ENCODE data around the gene CHCHD4. TPM values are rescaled to one million over a fixed set of nuclear protein-coding genes. Genes with fewer than 3 reads are reported as not detected.

Gene CHCHD4
- total and polyA plus RNA-seq, 2 of the 13 experiments (the other 11 are each of a cell fraction or from before 2014, with no cell fraction given): 15.8 to 24.1 TPM

DNA sequence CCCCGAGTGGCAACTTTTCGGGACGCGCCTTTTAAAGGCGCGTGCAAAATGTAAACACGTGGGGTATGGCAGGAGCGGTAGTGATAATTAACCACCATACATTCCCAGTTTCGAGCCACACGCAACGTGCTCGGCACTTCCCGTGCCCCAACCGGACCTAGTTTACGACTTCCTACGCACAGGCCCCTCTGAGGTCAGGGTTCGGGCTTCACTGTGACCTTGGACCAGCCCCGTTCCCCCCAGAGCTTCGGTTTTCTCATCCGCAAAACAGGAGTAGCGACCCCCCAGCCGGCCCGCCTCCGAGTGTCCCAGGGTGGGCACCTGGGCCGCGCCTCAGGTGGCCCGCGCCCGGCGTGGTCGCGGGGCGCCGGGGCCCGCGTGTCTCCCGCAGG lies 451 bp downstream of the CHCHD4 start (continued):
- TF ChIP-seq ZFX (CRISPR knock-in tag; IDR thresholded peaks at IDR 0.05; ENCODE audit: low read depth): no peak
- peak; percentile 85; the same call in 1 of the 2 replicates for TF ChIP-seq ZNF230 (CRISPR knock-in tag; IDR thresholded peaks at IDR 0.05)
- no peak for TF ChIP-seq GATA4 (IDR thresholded peaks at IDR 0.05; ENCODE audit: borderline replicate concordance, low read depth)
- no peak for TF ChIP-seq ZNF550 (CRISPR knock-in tag; IDR thresholded peaks at IDR 0.05; ENCODE audit: borderline replicate concordance)
- TF ChIP-seq ZNF746 (CRISPR knock-in tag; IDR thresholded peaks at IDR 0.05): peak; percentile 46; the same call in 1 of the 2 replicates
- TF ChIP-seq, protein P1, sequence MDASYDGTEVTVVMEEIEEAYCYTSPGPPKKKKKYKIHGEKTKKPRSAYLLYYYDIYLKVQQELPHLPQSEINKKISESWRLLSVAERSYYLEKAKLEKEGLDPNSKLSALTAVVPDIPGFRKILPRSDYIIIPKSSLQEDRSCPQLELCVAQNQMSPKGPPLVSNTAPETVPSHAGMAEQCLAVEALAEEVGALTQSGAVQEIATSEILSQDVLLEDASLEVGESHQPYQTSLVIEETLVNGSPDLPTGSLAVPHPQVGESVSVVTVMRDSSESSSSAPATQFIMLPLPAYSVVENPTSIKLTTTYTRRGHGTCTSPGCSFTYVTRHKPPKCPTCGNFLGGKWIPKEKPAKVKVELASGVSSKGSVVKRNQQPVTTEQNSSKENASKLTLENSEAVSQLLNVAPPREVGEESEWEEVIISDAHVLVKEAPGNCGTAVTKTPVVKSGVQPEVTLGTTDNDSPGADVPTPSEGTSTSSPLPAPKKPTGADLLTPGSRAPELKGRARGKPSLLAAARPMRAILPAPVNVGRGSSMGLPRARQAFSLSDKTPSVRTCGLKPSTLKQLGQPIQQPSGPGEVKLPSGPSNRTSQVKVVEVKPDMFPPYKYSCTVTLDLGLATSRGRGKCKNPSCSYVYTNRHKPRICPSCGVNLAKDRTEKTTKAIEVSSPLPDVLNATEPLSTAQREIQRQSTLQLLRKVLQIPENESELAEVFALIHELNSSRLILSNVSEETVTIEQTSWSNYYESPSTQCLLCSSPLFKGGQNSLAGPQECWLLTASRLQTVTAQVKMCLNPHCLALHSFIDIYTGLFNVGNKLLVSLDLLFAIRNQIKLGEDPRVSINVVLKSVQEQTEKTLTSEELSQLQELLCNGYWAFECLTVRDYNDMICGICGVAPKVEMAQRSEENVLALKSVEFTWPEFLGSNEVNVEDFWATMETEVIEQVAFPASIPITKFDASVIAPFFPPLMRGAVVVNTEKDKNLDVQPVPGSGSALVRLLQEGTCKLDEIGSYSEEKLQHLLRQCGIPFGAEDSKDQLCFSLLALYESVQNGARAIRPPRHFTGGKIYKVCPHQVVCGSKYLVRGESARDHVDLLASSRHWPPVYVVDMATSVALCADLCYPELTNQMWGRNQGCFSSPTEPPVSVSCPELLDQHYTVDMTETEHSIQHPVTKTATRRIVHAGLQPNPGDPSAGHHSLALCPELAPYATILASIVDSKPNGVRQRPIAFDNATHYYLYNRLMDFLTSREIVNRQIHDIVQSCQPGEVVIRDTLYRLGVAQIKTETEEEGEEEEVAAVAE (CRISPR knock-in tag; IDR thresholded peaks at IDR 0.05; ENCODE audit: borderline replicate concordance): 0 out of 2 replicates have a peak, but pooled peaks have one; percentile 64
- TF ChIP-seq RARA (CRISPR knock-in tag; IDR thresholded peaks at IDR 0.05): no peak; the same call in 1 of the 2 replicates
- TF ChIP-seq ZNF75D (CRISPR knock-in tag; IDR thresholded peaks at IDR 0.05; ENCODE audit: borderline replicate concordance): peak; percentile 34; the same call in 1 of the 2 replicates
- TF ChIP-seq, protein P2, sequence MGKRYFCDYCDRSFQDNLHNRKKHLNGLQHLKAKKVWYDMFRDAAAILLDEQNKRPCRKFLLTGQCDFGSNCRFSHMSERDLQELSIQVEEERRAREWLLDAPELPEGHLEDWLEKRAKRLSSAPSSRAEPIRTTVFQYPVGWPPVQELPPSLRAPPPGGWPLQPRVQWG (CRISPR knock-in tag; IDR thresholded peaks at IDR 0.05; ENCODE audit: borderline replicate concordance, low read depth): 0 out of 2 replicates have a peak, but pooled peaks have one; percentile 65
- TF ChIP-seq TEAD3 (CRISPR knock-in tag; optimal IDR thresholded peaks at IDR 0.05; ENCODE audit: borderline replicate concordance): peak; percentile 55
- TF ChIP-seq, protein P3, sequence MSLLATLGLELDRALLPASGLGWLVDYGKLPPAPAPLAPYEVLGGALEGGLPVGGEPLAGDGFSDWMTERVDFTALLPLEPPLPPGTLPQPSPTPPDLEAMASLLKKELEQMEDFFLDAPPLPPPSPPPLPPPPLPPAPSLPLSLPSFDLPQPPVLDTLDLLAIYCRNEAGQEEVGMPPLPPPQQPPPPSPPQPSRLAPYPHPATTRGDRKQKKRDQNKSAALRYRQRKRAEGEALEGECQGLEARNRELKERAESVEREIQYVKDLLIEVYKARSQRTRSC (CRISPR knock-in tag; IDR thresholded peaks at IDR 0.05; ENCODE audit: low read depth): 0 out of 2 replicates have a peak, but pooled peaks have one; percentile 44
- TF ChIP-seq PHF21A (CRISPR knock-in tag; IDR thresholded peaks at IDR 0.05): peak; percentile 55
- TF ChIP-seq, protein P4, sequence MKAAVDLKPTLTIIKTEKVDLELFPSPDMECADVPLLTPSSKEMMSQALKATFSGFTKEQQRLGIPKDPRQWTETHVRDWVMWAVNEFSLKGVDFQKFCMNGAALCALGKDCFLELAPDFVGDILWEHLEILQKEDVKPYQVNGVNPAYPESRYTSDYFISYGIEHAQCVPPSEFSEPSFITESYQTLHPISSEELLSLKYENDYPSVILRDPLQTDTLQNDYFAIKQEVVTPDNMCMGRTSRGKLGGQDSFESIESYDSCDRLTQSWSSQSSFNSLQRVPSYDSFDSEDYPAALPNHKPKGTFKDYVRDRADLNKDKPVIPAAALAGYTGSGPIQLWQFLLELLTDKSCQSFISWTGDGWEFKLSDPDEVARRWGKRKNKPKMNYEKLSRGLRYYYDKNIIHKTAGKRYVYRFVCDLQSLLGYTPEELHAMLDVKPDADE (CRISPR knock-in tag; IDR thresholded peaks at IDR 0.05): 0 out of 2 replicates have a peak, but pooled peaks have one; percentile 45
- TF ChIP-seq JUNB (CRISPR knock-in tag; IDR thresholded peaks at IDR 0.05; ENCODE audit: borderline replicate concordance): no peak
- TF ChIP-seq, protein P5, sequence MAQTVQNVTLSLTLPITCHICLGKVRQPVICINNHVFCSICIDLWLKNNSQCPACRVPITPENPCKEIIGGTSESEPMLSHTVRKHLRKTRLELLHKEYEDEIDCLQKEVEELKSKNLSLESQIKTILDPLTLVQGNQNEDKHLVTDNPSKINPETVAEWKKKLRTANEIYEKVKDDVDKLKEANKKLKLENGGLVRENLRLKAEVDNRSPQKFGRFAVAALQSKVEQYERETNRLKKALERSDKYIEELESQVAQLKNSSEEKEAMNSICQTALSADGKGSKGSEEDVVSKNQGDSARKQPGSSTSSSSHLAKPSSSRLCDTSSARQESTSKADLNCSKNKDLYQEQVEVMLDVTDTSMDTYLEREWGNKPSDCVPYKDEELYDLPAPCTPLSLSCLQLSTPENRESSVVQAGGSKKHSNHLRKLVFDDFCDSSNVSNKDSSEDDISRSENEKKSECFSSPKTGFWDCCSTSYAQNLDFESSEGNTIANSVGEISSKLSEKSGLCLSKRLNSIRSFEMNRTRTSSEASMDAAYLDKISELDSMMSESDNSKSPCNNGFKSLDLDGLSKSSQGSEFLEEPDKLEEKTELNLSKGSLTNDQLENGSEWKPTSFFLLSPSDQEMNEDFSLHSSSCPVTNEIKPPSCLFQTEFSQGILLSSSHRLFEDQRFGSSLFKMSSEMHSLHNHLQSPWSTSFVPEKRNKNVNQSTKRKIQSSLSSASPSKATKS (CRISPR knock-in tag; IDR thresholded peaks at IDR 0.05): 0 out of 2 replicates have a peak, but pooled peaks have one; percentile 23
- peak; percentile 47; the same call in 1 of the 2 replicates for TF ChIP-seq TAF1 (CRISPR knock-in tag; IDR thresholded peaks at IDR 0.05)
- peak; percentile 23; the same call in 1 of the 2 replicates for TF ChIP-seq ETV5 (CRISPR knock-in tag; IDR thresholded peaks at IDR 0.05; ENCODE audit: borderline replicate concordance)
- TF ChIP-seq, protein P6, sequence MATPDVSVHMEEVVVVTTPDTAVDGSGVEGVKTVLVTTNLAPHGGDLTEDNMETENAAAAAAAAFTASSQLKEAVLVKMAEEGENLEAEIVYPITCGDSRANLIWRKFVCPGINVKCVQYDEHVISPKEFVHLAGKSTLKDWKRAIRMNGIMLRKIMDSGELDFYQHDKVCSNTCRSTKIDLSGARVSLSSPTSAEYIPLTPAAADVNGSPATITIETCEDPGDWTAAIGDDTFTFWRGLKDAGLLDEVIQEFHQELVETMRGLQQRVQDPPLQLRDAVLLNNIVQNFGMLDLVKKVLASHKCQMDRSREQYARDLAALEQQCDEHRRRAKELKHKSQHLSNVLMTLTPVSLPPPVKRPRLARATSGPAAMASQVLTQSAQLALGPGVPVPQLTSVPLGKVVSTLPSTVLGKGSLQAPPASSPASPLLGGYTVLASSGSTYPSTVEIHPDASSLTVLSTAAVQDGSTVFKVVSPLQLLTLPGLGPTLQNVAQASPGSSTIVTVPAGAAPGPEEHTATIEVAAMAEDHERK (CRISPR knock-in tag; IDR thresholded peaks at IDR 0.05; ENCODE audit: low read depth): peak; percentile 17; the same call in 1 of the 2 replicates
- TF ChIP-seq ZNF570 (CRISPR knock-in tag; IDR thresholded peaks at IDR 0.05; ENCODE audit: borderline replicate concordance): 0 out of 2 replicates have a peak, but pooled peaks have one; percentile 48
